Sigmoid colon (tissue), 4 donors: ENCODE data around the gene NDUFA13.

Experiments
- EP300 ChIP-seq, 4 donors: sonication (generic); formaldehyde crosslinking; IDR thresholded peaks; one replicate each; pipeline ENCODE4 v1.6.1; 2017; ENCODE audit warnings: antibody characterized with exemption in 4 of 4
- POLR2A ChIP-seq, 2 donors: fragments of 450-650 bp; IDR thresholded peaks; one replicate each; pipeline ENCODE4 v1.6.1; 2016; ENCODE audit warnings: antibody characterized with exemption in 2 of 2, mild to moderate bottlenecking in 2 of 2, moderate library complexity in 2 of 2
- POLR2AphosphoS5 ChIP-seq, 4 donors: sonication (generic); formaldehyde crosslinking; IDR thresholded peaks; one replicate each; pipeline ENCODE4 v1.6.1; 2017; ENCODE audit warnings: antibody characterized with exemption in 4 of 4
- TF ChIP-seq, protein P1 (sequence below), 4 experiments: fragments of 450-650 bp in 3 of 4; fragments of 200-600 bp in 1 of 4; IDR thresholded peaks; one replicate each; pipeline ENCODE4 v1.5.1; 2016 to 2019; ENCODE audit warnings: antibody characterized with exemption in 4 of 4, mild to moderate bottlenecking in 3 of 4, moderate library complexity in 2 of 4

GRCh38 chr19:19530889-19531288 lies 14.9 kb downstream of the NDUFA13 start:
- TF ChIP-seq, protein P1, sequence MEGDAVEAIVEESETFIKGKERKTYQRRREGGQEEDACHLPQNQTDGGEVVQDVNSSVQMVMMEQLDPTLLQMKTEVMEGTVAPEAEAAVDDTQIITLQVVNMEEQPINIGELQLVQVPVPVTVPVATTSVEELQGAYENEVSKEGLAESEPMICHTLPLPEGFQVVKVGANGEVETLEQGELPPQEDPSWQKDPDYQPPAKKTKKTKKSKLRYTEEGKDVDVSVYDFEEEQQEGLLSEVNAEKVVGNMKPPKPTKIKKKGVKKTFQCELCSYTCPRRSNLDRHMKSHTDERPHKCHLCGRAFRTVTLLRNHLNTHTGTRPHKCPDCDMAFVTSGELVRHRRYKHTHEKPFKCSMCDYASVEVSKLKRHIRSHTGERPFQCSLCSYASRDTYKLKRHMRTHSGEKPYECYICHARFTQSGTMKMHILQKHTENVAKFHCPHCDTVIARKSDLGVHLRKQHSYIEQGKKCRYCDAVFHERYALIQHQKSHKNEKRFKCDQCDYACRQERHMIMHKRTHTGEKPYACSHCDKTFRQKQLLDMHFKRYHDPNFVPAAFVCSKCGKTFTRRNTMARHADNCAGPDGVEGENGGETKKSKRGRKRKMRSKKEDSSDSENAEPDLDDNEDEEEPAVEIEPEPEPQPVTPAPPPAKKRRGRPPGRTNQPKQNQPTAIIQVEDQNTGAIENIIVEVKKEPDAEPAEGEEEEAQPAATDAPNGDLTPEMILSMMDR (IDR thresholded peaks at IDR 0.05), result no peak
- no peak for TF ChIP-seq EP300 (IDR thresholded peaks at IDR 0.05)
- TF ChIP-seq POLR2AphosphoS5 (IDR thresholded peaks at IDR 0.05), result no peak
- TF ChIP-seq POLR2A (IDR thresholded peaks at IDR 0.05), result no peak
